Endothelial cell of hepatic sinusoid (primary cell): ENCODE measurements around the gene GATD1.

Experiments used
- in situ Hi-C: cut with HindIII; loops from 2 replicates; pipeline ENCODE4 v1.10.0; 2017; ENCODE audit warnings: low sequenced_read_pairs

GATD1 gene

DNA sequence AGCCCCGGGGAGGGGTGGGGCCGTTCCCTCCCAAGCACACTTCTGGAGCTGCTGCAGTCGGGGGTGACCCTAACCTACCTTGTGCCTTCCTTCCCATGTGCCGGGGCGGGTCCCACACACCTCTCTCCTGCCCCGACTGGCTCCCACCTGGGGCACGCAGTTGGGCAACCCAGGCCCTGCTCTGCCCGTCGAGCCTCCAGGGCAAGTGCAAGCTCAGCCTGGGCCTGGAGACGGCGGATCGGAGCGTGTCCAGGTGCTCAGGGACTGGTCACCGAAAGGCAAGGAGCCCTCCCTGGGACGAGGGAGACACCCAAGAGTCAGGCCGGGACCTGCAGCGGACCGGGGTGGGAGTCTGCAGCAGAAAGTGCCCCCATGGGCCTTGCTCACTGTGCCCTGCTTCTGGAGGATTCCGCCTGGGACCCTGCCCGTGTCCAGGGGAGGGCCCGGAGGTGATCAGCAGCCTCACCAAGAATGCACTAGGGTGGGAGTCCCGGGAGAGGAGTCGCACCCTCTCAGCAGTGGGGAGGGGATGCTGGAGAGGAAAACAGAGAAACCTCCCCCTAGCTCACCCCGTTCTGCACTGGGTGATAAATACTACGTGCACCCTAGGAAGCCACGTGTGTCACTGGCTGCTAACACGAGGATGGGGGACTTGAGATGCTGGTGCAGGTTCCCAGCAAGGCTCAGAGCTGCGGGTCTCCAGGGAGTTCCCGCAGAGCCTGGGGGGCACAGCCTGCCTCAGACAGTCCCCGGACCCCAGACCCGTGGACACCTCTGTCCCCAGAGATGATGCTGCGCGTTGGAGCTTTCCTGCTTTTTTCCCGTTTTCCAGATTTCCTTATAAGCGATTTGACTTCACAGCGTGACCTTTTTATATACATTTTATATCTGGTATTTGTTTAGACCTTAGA is 5.2 kb upstream of the GATD1 start:
- in situ Hi-C loops, result no loop called here

GRCh38 chr11:779955-780532 is 2.8 kb upstream of the GATD1 start:
- in situ Hi-C loops, result no loop called here

DNA sequence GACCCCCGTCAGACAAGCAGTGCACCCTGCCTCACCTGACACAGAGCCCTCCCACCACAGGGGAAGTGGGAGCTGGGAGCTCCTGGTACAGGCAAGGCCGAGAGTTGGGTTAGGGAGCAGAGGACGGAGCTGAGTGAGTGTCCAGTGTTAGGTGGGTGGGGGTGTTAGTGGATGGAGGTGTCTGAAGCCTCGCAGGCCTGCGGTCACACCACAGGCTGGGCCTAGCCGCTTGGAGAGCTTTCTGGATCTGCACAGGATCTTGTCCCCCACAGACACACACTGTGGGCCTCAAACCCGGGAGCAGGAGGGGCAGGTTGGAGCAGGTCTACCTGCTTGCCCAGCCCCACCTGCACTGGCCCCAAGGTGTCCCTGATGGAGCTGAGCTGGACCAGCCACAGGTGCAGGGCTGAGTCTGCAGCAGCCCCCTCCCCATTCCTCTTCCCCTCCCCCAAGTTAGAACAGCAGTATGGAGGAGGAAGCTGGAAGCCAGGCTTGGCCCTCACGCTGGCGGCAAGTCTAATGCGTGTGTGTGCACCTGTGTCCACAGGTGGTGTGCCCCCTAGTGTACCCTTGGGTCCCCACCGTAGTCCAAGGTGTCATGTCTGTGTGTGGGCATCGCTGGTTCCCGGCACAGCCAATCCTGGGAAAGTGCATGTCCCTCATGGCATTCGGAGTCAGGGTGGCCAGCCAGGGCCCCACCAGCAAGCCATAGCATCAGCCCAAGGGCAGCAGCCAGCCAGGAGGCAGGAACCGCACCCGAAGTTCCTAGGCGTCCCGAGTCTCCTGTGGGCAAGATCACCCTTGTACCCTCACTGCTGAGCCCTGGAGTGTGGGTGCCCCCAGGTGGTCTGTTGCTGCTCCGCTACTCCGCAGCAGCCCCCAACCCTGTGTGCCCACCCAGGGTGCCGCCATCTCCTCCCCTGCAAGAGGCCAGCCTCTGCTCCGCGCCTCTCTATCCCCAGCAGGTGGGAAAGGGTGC is 2.0 kb upstream of the GATD1 start:
- in situ Hi-C loops, result no loop called here

DNA sequence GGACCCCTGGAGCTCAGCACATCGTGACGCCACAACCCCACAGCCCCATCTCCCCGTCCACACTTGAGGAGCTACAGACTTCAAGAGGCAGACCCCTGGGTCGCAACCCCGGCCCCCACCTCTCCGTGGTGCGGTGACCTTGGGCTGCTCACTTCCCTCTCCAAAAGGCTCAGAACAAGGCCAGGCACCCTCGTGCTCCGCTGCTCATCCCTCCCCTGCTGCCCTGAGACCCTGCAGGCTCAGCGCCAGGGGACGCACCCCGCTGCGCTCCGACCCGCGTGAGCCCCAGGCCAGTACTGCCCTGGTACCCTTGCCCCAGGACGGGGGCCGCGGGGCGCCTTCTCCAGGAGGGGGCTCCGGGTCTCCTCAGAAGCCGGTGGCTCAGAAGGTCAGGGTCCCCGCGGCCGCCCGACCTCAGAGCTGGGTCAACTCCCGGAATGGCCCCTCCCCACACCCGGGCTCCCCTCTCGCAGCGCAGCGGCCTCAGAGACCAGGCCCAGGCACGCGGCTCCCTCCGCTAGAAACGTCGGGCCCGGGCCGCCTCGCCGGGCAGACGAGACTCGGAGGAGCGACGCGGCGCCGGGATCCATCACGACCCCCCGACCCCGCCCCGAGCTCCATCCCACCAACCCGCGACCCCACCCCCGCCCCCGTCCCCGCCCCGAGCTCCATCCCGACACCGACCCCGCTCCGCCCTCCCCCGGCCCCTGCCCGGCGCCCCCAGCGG is 563 bp downstream of the GATD1 start:
- in situ Hi-C loops, result no loop called here

DNA sequence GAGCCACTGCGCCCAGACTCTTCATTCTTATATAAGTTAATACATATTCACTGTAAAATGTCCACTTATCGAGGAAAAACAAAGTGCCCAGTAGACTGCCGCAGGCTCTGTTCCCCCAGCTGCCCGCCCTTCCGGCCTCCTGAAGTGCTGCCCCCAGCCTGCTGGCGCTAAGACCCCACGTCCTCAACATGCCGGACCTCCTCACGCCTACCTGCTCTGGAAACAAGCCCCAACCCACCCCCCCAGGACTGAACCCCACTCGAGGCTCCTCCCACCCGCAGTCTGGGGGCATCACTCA is 1.1 kb downstream of the GATD1 start:
- in situ Hi-C loops, result no loop called here

DNA sequence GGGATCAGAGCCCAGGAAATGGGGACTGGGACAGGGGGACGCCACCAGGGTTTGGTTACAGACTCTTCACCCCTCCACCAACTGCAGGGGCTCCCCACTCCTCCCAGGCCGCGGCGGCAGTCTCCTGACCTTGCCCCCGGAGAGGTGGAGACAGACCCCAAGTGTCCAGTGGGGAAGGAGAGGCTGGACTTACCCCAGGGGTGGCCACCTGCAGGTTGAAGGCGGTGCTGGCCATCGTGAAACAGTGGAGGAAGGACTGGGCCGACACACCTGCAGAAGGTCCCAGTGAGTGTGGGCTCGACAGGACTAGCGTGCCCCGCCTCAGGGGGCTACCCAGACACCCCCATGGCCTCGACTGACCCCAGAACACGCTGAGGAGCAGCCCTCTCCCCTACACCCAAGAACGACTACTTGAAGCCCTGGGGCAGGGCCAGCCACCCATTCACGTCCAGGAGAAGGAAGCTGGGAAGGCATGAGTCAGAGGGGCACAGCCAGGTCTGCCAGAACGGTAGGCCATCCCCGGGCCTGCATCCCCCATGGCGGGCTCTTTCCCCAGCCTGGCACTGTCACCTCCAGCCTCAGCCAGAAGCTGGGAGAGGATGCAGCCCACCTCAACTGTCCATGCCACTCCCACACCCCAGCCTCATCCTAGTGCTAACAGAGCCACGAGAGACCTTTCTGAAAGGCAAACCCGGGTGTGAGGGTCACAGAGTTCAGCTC is 2.3 kb downstream of the GATD1 start:
- in situ Hi-C loops, result loop anchor here (25.0 kb wide), 1 partner anchor 113 kb away; no protein-coding TSS in a partner anchor

GRCh38 chr11:773830-774229 is 3.5 kb downstream of the GATD1 start:
- in situ Hi-C loops, result loop anchor here (25.0 kb wide), 1 partner anchor 112 kb away; no protein-coding TSS in a partner anchor

- in situ Hi-C loops, result loop anchor here (25.0 kb wide), 1 partner anchor 111 kb away; no protein-coding TSS in a partner anchor
These were observed 3.9 kb downstream of the GATD1 start for GRCh38 chr11:773425-773824.

- in situ Hi-C loops, result loop anchor here (25.0 kb wide), 1 partner anchor 110 kb away; no protein-coding TSS in a partner anchor
These were observed 4.6 kb downstream of the GATD1 start for GRCh38 chr11:772429-773390.

- in situ Hi-C loops, result loop anchor here (25.0 kb wide), 1 partner anchor 109 kb away; no protein-coding TSS in a partner anchor
These were observed 5.6 kb downstream of the GATD1 start for GRCh38 chr11:771617-772204.

DNA sequence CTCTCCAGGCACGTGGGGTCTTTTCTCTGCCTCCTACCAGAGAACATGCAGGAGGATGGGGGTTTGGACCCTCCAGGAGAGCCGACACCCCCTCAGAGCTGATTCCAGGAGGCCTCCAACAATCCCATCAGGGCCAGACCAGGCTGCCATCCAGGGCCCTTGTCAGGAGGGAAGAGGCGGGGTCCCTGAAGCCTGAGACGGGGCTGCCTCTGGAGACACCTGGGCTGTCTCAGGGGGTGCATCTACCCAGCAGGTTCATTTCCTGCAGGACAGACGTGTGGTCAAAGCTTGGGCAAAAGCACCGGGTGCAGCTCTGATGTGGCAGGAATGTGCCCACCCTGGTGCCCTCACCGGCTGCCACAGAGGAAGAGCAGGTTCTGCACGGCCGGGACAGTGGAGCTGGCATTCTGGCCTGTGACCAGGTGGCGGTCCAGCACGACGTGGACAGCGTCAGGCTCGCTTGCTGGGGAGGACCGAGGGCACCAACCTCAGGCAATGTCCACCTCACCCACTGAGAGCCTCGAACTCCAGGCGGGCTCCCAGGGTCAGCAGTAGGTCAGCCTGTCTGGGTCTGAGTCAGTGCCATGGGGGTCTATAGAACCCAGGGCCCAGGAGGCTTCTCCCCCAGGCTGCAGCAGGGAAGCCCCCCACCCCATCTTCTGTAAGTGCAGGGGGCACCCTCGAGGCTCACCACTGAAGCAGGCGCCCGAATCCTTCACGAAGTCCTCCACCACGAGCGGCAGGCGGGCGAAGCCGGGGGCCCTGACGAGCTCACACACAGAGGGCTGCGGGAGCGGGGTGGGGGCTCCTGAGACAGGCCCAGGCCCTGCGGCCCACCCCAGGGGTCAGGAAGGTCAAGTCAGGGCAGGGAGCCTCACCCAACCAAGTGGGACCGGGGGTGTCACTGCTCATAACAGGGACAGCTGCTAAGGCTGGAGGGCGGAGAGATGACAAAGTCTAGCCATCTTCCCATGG is 6.4 kb downstream of the GATD1 start:
- in situ Hi-C loops, result loop anchor here (25.0 kb wide), 1 partner anchor 109 kb away; no protein-coding TSS in a partner anchor

GRCh38 chr11:769887-770641 is 7.2 kb downstream of the GATD1 start:
- in situ Hi-C loops, result loop anchor here (25.0 kb wide), 1 partner anchor 108 kb away; no protein-coding TSS in a partner anchor

DNA sequence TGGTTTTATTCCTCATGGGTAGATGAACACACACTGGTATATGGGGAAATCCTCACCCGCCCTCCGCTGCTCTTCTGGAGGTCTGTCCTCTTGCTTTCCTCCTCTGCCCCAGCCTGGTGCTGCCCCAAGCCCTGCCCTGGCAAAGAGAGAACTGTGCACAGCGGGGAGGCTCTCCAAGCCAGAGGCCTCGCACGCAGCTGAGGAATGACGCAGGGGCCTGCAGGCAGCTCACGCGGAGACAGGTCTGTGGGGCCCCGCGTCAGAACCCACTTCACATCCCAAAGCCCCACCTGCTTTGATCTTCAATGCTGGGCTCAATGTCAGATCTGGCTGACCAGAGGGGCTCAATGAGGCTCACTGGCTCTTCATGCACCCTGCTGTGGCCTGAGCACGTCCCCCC is 10.0 kb downstream of the GATD1 start:
- in situ Hi-C loops, result loop anchor here (25.0 kb wide), 1 partner anchor 105 kb away; no protein-coding TSS in a partner anchor

DNA sequence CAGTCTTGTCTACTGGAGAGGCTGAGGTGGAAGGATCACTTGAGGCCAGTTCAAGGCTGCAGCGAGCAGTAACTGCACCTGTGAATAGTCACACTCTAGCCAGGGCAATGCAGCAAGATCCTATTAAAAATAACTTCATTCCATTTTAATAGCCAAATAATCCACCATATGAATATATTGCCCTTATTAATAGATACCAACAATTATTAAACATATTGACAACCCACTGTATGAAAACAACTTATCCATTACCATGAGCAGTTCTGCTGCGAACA is 10.4 kb downstream of the GATD1 start:
- in situ Hi-C loops, result loop anchor here (25.0 kb wide), 1 partner anchor 105 kb away; no protein-coding TSS in a partner anchor

GRCh38 chr11:766106-766935 is 11.0 kb downstream of the GATD1 start:
- in situ Hi-C loops, result loop anchor here (25.0 kb wide), 1 partner anchor 104 kb away; no protein-coding TSS in a partner anchor
